Small intestine (tissue), 7 donors: Measurements from ENCODE around the gene RABEP2. TPM values are rescaled to one million over a fixed set of nuclear protein-coding genes. Genes with fewer than 3 reads are reported as not detected.

Experiments used
- DNase-seq, 2 donors: peaks; one replicate each; pipeline versions ENCODE4 v3.0.0 to v3.0.0-alpha.2; 2013
- FAIRE-seq: peaks from 2 replicates; lab custom pipeline; 2012; peaks lifted over from hg19 to GRCh38; lab: Jason Lieb, UNC
- H3K27ac ChIP-seq, 3 donors: one replicate each; pipeline ENCODE4 v1.5.1; 2013; ENCODE audit warnings: low read length in 2 of 3, mild to moderate bottlenecking in 2 of 3, control low read depth in 1 of 3, inconsistent platforms in 1 of 3, low read depth in 1 of 3, moderate library complexity in 1 of 3
- H3K27me3 ChIP-seq, 3 donors: one replicate each; pipeline ENCODE4 v1.6.1; 2013; ENCODE audit warnings: low read length in 3 of 3, inconsistent platforms in 1 of 3; ENCODE audit not compliant: control insufficient read depth in 3 of 3, insufficient read depth in 3 of 3
- H3K36me3 ChIP-seq, 3 donors: one replicate each; pipeline ENCODE4 v1.6.1; 2013; ENCODE audit warnings: low read length in 3 of 3, inconsistent platforms in 1 of 3, low read depth in 1 of 3, mild to moderate bottlenecking in 1 of 3, moderate library complexity in 1 of 3; ENCODE audit not compliant: control insufficient read depth in 3 of 3, insufficient read depth in 2 of 3
- H3K4me1 ChIP-seq, 3 donors: one replicate each; pipeline ENCODE4 v1.6.1; 2013; ENCODE audit warnings: low read length in 2 of 3, inconsistent platforms in 1 of 3, low read depth in 1 of 3, mild to moderate bottlenecking in 1 of 3, moderate library complexity in 1 of 3; ENCODE audit not compliant: control insufficient read depth in 3 of 3, insufficient read depth in 2 of 3
- H3K4me3 ChIP-seq, 3 donors: one replicate each; pipeline ENCODE4 v1.5.1; 2013; ENCODE audit warnings: low read length in 3 of 3, control low read depth in 1 of 3, inconsistent platforms in 1 of 3, low read depth in 1 of 3, mild to moderate bottlenecking in 1 of 3, moderate library complexity in 1 of 3
- H3K9me3 ChIP-seq, 2 donors: one replicate each; pipeline ENCODE4 v1.6.1; 2013; ENCODE audit warnings: low read depth in 1 of 2, low read length in 1 of 2; ENCODE audit not compliant: control insufficient read depth in 2 of 2, insufficient read depth in 1 of 2
- WGBS, 3 donors: extraction: QIAGEN DNeasy Blood & Tissue Kit; methylation state at CpG; one replicate each; pipeline ENCODE4 v1.1.7; 2013; 5-methylcytosine and 5-hydroxymethylcytosine counted together
- polyA plus RNA-seq, 4 donors: library from polyadenylated mRNA; stranded (reverse) in 3 of 4; unstranded in 1 of 4; fragments of 200-250 nt in 3 of 4; fragments of 120-200 nt in 1 of 4; gene quantifications; one replicate each; pipeline versions ENCODE4 v1.2.1 to v1.2.3, GENCODE V29; 2013
- donor health status: healthy with polysubstance abuse.
- donor health status: control.
- donor health status: control.
- donor health status: Bipolar disorder and iron deficiency.
- donor health status: healthy.

The RABEP2 gene
- polyA plus RNA-seq, 4 donors: 26.5 to 55.7 (median 29.8) TPM

GRCh38 chr16:28904363-28904762, 20.7 kb downstream of the RABEP2 start:
- Histone ChIP-seq H3K27ac (no peak overlapping the region), H3K4me1 (no peaks in the 10 kb centered on the region), H3K9me3 (no peaks in the 10 kb centered on the region), H3K36me3 (peaks cover 8 to 66% (median 10%) of the 10 kb centered on the region in 3 donors), H3K4me3 (no peak overlapping the region), H3K27me3 (no peaks in the 10 kb centered on the region)
- DNase-seq (no peak), FAIRE-seq (no peak)
- 87 to 94% (median 91%) methylated on average over 12 to 14 of the region's 14 CpGs for WGBS, 3 donors

GRCh38 chr16:28903344-28904042, 21.5 kb downstream of the RABEP2 start:
- FAIRE-seq (no peak), DNase-seq (no peak)
- 83 to 85% (median 84%) methylated on average over 20 to 29 of the region's 29 CpGs for WGBS, 3 donors
- Histone ChIP-seq H3K27me3 (no peaks in the 10 kb centered on the region), H3K9me3 (no peaks in the 10 kb centered on the region), H3K4me3 (no peak overlapping the region), H3K4me1 (no peaks in the 10 kb centered on the region), H3K36me3 (peaks cover 5 to 61% (median 6%) of the 10 kb centered on the region in 3 donors), H3K27ac (no peak overlapping the region)

GRCh38 chr16:28902909-28903308, 22.1 kb downstream of the RABEP2 start:
- 52 to 72% (median 66%) methylated on average over 9 to 11 of the region's 11 CpGs for WGBS, 3 donors
- FAIRE-seq (no peak), DNase-seq (no peak)
- Histone ChIP-seq H3K27ac (no peak overlapping the region), H3K27me3 (no peaks in the 10 kb centered on the region), H3K9me3 (no peaks in the 10 kb centered on the region), H3K4me1 (no peaks in the 10 kb centered on the region), H3K36me3 (peaks cover 2 to 60% (median 4%) of the 10 kb centered on the region in 3 donors), H3K4me3 (no peak overlapping the region)

- no peaks in the 10 kb centered on the region for H3K4me1 ChIP-seq
- peaks cover 0 to 51% (median 4%) of the 10 kb centered on the region in 3 donors for H3K36me3 ChIP-seq
- H3K27ac ChIP-seq: no peak overlapping the region
- no peak for FAIRE-seq
- no peaks in the 10 kb centered on the region for H3K27me3 ChIP-seq
- 78 to 85% (median 80%) methylated on average over 15 of the region's 15 CpGs for WGBS, 3 donors
- H3K4me3 ChIP-seq: no peak overlapping the region
- no peaks in the 10 kb centered on the region for H3K9me3 ChIP-seq
- no peak for DNase-seq
Observed at GRCh38 chr16:28901862-28902261, 23.2 kb downstream of the RABEP2 start.

- Histone ChIP-seq H3K9me3 (no peaks in the 10 kb centered on the region), H3K27ac (no peak overlapping the region), H3K36me3 (peaks cover 0 to 39% (median 4%) of the 10 kb centered on the region in 3 donors), H3K4me3 (no peak overlapping the region), H3K27me3 (no peaks in the 10 kb centered on the region), H3K4me1 (no peaks in the 10 kb centered on the region)
- 92 to 96% (median 95%) methylated on average over 25 of the region's 25 CpGs for WGBS, 3 donors
- DNase-seq: no peak
- FAIRE-seq: no peak
Observed at GRCh38 chr16:28900601-28901000, 24.4 kb downstream of the RABEP2 start.

- 82 to 84% (median 82%) methylated on average over 10 to 11 of the region's 11 CpGs for WGBS, 3 donors
Observed at GRCh38 chr16:28899882-28900590, 25.0 kb downstream of the RABEP2 start.

GRCh38 chr16:28898942-28899341, 26.1 kb downstream of the RABEP2 start:
- no peak overlapping the region for H3K27ac ChIP-seq
- H3K4me3 ChIP-seq: no peak overlapping the region
- H3K4me1 ChIP-seq: no peaks in the 10 kb centered on the region
- no peak for DNase-seq
- FAIRE-seq: no peak
- peaks cover 0 to 32% (median 0%) of the 10 kb centered on the region in 3 donors for H3K36me3 ChIP-seq
- WGBS, 3 donors: 91 to 94% (median 92%) methylated on average over 4 of the region's 4 CpGs
- H3K27me3 ChIP-seq: no peaks in the 10 kb centered on the region
- H3K9me3 ChIP-seq: no peaks in the 10 kb centered on the region

More at GRCh38 chr16:28899882-28900590, 25.0 kb downstream of the RABEP2 start:
- H3K27ac ChIP-seq: no peak overlapping the region
- H3K4me3 ChIP-seq: no peak overlapping the region
- H3K9me3 ChIP-seq: no peaks in the 10 kb centered on the region
- FAIRE-seq (no peak), DNase-seq (no peak)
- peaks cover 0 to 34% (median 3%) of the 10 kb centered on the region in 3 donors for H3K36me3 ChIP-seq
- no peaks in the 10 kb centered on the region for H3K27me3 ChIP-seq
- no peaks in the 10 kb centered on the region for H3K4me1 ChIP-seq

- Histone ChIP-seq H3K27me3 (no peaks in the 10 kb centered on the region), H3K4me3 (no peak overlapping the region), H3K9me3 (no peaks in the 10 kb centered on the region), H3K36me3 (peaks cover 0 to 28% (median 0%) of the 10 kb centered on the region in 3 donors), H3K4me1 (no peaks in the 10 kb centered on the region), H3K27ac (no peak overlapping the region)
- FAIRE-seq (no peak), DNase-seq (no peak)
- 89 to 93% (median 91%) methylated on average over 15 of the region's 15 CpGs for WGBS, 3 donors
Observed at GRCh38 chr16:28898266-28898665, 26.8 kb downstream of the RABEP2 start.
